PC-3 (cell line): ENCODE results near the gene FAM53C. TPM values are rescaled to one million over a fixed set of nuclear protein-coding genes. Genes with fewer than 3 reads are reported as not detected.

Source experiments
- ATAC-seq: fragments of 200-7000 bp; cut with Tn5 transposase; 2 replicates; pipeline ENCODE4 v1.9.1; 2020; ENCODE audit warnings: mild to moderate bottlenecking, moderate library complexity
- BruUV-seq: library from RNA; stranded (reverse); fragments of 400-500 nt; replicated peaks from 2 replicates; lab custom pipeline; 2021; lab: Mats Ljungman, UMichigan
- CTCF ChIA-PET: fragments of 300-600 bp; sonication (Branson Sonifier 250); formaldehyde crosslinking; loops from one replicate; lab custom pipeline; 2022; ENCODE audit warnings: antibody characterized with exemption; lab: Charles Lee
- POLR2A ChIA-PET: fragments of 300-600 bp; sonication (Branson Sonifier 250); formaldehyde crosslinking; loops from one replicate; lab custom pipeline; 2022; ENCODE audit warnings: antibody characterized with exemption; ENCODE audit not compliant: unreplicated experiment; lab: Charles Lee
- DNase-seq: peaks from one replicate; pipeline ENCODE4 v3.0.0-alpha.2; 2015
- H2AFZ ChIP-seq: fragments of 300-600 bp; sonication (generic); 2 replicates; pipeline ENCODE4 v1.6.0; 2016; ENCODE audit warnings: antibody characterized with exemption, low read length
- H3F3A ChIP-seq: fragments of 300-600 bp; sonication (generic); one replicate; pipeline ENCODE4 v1.6.0; 2017; ENCODE audit warnings: antibody characterized with exemption, low read length, control low read depth, mild to moderate bottlenecking; ENCODE audit not compliant: unreplicated experiment
- H3K27ac ChIP-seq: fragments of 300-600 bp; sonication (generic); 2 replicates; pipeline ENCODE4 v1.5.1; 2016; ENCODE audit warnings: mild to moderate bottlenecking, low read length
- H3K27me3 ChIP-seq: fragments of 300-600 bp; sonication (generic); 2 replicates; pipeline ENCODE4 v1.6.1; 2016; ENCODE audit warnings: low read length, mixed read lengths
- H3K36me3 ChIP-seq: fragments of 300-600 bp; sonication (generic); 2 replicates; pipeline ENCODE4 v1.6.1; 2016; ENCODE audit warnings: low read depth, mixed run types, low read length, mixed read lengths
- H3K4me1 ChIP-seq: fragments of 300-600 bp; sonication (generic); 2 replicates; pipeline ENCODE4 v1.5.1; 2016; ENCODE audit warnings: low read length; ENCODE audit not compliant: insufficient read depth
- H3K4me2 ChIP-seq: fragments of 300-600 bp; sonication (generic); 2 replicates; pipeline ENCODE4 v1.6.0; 2016; ENCODE audit warnings: low read length
- H3K4me3 ChIP-seq: fragments of 300-600 bp; sonication (generic); 2 replicates; pipeline ENCODE4 v1.5.1; 2016; ENCODE audit warnings: mild to moderate bottlenecking, low read length, mixed read lengths
- H3K79me2 ChIP-seq: fragments of 300-600 bp; sonication (generic); 2 replicates; pipeline ENCODE4 v1.6.1; 2017; ENCODE audit warnings: low read length, mixed read lengths
- H3K9ac ChIP-seq: fragments of 300-600 bp; sonication (generic); 2 replicates; pipeline ENCODE4 v1.6.0; 2016; ENCODE audit warnings: mild to moderate bottlenecking, low read length
- H3K9me2 ChIP-seq: fragments of 300-600 bp; sonication (generic); replicated peaks from 2 replicates; pipeline ENCODE4 v1.6.1; 2016; ENCODE audit warnings: mixed run types, low read length, mixed read lengths
- H3K9me3 ChIP-seq: fragments of 300-600 bp; sonication (generic); 2 replicates; pipeline ENCODE4 v1.6.1; 2016; ENCODE audit warnings: low read length, mixed read lengths
- H4K20me1 ChIP-seq: fragments of 300-600 bp; sonication (generic); 2 replicates; pipeline ENCODE4 v1.6.1; 2016; ENCODE audit warnings: low read length, mixed read lengths
- EZH2 ChIP-seq: fragments of 300-600 bp; sonication (generic); IDR thresholded peaks from one replicate; pipeline ENCODE4 v1.6.1; 2017; ENCODE audit warnings: antibody characterized with exemption, mild to moderate bottlenecking, low read length; ENCODE audit not compliant: unreplicated experiment
- EZH2phosphoT487 ChIP-seq: fragments of 300-600 bp; sonication (generic); IDR thresholded peaks from 2 replicates; pipeline ENCODE4 v1.6.1; 2018; ENCODE audit warnings: mild to moderate bottlenecking, antibody characterized with exemption, low read length, borderline replicate concordance
- intact Hi-C: fragments of 100-400 bp; cut with micrococcal nuclease; formaldehyde crosslinking; loops from 2 replicates; pipeline ENCODE4 v1.9.0; 2023
- total RNA-seq: library from RNA; depleted of rRNA; stranded (reverse); fragments of >200 nt; gene quantifications from 2 replicates; pipeline ENCODE4 v1.2.3, GENCODE V29; 2014
- TF ChIP-seq, protein P1 (sequence below): fragments of 300-600 bp; sonication (generic); conservative IDR thresholded peaks from 2 replicates; pipeline ENCODE4 v1.5.1; 2017; ENCODE audit warnings: antibody characterized with exemption, low read depth, mild to moderate bottlenecking, low read length

FAM53C gene
- total RNA-seq, 1 experiment from 2014 or later, result 26.6 TPM

DNA sequence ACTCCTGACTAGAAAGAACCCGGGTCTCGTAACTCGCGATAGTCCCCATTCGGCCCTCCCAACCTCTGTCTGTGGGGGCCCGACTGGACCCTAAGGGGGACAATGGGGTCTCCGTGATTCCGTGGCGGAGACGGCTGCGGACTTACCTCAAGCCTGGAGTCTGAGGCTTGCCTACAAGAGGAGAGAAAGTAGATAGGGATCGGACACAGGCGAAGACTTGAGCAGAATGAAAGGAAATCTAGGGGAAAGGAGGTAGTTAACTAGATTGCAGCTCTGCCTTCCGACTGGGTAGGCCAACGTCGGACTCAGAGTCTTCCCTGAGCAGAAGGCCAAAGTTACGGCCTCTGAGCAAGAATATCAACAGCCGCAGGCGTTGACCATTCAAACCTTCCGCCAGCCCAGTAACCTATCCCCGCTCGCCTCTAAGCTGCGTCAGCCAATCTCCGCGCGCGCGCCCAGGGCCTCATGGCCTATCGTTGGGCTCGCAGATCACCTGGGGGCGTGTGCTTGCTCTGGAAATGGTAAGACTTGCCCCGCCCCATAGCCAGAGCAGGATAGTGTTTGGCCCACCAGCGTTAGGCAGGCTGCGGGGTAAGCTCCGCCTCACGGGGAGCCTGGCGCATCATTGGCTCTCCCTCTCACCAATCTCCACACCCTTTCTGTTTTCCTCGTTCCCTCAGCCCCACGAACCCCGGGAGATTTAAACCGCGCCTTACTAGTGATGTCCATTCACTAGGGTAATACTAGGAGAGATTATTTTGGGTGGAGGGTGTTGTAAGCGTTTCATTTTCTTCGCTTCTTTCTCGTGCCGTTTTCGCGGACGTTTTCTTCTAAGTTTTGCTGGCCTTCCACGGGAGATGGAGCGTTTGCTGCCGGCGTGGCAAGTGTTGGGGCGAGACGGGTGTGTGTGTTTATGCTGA lies 6.4 kb upstream of the FAM53C start, which contains the start of gene CDC25C:
Gene CDC25C (minus strand): TSS at position 356 of the 920 bp plus-strand sequence. CDS start 624 bp downstream, outside the sequence.
- no peaks in the 10 kb centered on the region for H3K9me2 ChIP-seq
- peak within 1 kb of the TSS; percentile 98 for H2AFZ ChIP-seq
- H4K20me1 ChIP-seq, result no peaks in the 10 kb centered on the region
- TF ChIP-seq, protein P1, sequence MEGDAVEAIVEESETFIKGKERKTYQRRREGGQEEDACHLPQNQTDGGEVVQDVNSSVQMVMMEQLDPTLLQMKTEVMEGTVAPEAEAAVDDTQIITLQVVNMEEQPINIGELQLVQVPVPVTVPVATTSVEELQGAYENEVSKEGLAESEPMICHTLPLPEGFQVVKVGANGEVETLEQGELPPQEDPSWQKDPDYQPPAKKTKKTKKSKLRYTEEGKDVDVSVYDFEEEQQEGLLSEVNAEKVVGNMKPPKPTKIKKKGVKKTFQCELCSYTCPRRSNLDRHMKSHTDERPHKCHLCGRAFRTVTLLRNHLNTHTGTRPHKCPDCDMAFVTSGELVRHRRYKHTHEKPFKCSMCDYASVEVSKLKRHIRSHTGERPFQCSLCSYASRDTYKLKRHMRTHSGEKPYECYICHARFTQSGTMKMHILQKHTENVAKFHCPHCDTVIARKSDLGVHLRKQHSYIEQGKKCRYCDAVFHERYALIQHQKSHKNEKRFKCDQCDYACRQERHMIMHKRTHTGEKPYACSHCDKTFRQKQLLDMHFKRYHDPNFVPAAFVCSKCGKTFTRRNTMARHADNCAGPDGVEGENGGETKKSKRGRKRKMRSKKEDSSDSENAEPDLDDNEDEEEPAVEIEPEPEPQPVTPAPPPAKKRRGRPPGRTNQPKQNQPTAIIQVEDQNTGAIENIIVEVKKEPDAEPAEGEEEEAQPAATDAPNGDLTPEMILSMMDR, result no peak
- TF ChIP-seq EZH2, result no peak
- TF ChIP-seq EZH2phosphoT487, result no peak
- peak within 1 kb of the TSS; percentile 95 for H3K4me2 ChIP-seq
- H3K4me1 ChIP-seq, result peaks cover 9% of the 10 kb centered on the region; the same call in 1 of the 2 replicates
- DNase-seq (peak; percentile 97), ATAC-seq (peak; percentile 99)
- ChIA-PET POLR2A (interaction anchor here (0.5 kb wide), 1 partner anchor 291 kb away, joined by 3 read pairs; no protein-coding TSS in a partner anchor), CTCF (interaction anchor here (0.8 to 1.4 kb wide), 3 partner anchors 18 to 49 kb away, joined by 3 to 10 read pairs (median 4); partner anchors contain the start of gene KDM3B)
- peaks cover 15% of the 10 kb centered on the region for H3K79me2 ChIP-seq
- no peaks in the 10 kb centered on the region for H3K36me3 ChIP-seq
- BruUV-seq, result no TSS peak
- H3K27me3 ChIP-seq, result no peaks in the 10 kb centered on the region
- peak within 1 kb of the TSS; percentile 77 for H3K9ac ChIP-seq
- H3K27ac ChIP-seq, result peak within 1 kb of the TSS; percentile 57
- peak within 1 kb of the TSS; percentile 89 for H3K4me3 ChIP-seq
- H3K9me3 ChIP-seq, result no peaks in the 10 kb centered on the region
- no peaks in the 10 kb centered on the region for H3F3A ChIP-seq
- intact Hi-C loops, result no loop called here

DNA sequence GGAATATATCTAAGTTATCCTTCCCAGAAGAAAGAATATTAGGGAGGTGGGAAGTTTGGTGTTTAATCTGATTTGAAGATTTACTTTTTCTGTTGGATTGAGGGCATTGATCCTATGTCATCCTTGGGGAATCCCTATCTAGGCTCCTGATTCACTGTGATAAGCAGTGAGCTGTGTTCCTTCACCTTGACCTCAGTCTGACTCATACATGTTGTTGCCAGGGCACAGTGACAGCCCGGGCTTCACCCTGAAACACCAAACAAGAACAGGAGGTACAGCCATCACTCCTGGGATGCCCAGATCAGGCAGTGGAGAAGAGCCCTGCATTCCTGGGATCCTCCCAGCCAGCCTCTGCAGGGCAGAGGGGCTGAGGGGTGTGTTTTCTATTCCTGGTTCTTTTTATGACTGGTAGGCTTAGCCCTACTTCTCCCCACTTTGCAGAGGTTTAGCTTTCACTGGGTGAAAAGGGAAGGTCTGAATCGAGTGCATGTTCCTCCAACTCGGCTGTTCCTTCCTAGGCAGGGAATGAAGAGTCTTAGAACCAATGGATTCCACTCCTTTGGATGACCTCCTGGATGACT lies 3.1 kb upstream of the FAM53C start:
- Histone ChIP-seq H3K4me3 (no peak overlapping the region), H3K4me1 (peaks cover 18% of the 10 kb centered on the region; the same call in 1 of the 2 replicates), H2AFZ (no peak overlapping the region), H3F3A (no peaks in the 10 kb centered on the region), H3K27me3 (no peaks in the 10 kb centered on the region), H3K27ac (no peak overlapping the region), H3K79me2 (peaks cover 28% of the 10 kb centered on the region), H4K20me1 (0 out of 2 replicates have a peak, but pooled peaks cover 4% of the 10 kb centered on the region), H3K4me2 (no peak overlapping the region), H3K9ac (no peak overlapping the region), H3K9me3 (no peaks in the 10 kb centered on the region), H3K36me3 (no peaks in the 10 kb centered on the region), H3K9me2 (no peaks in the 10 kb centered on the region)
- CTCF ChIA-PET, result no interaction called here
- POLR2A ChIA-PET, result no interaction called here
- intact Hi-C loops, result no loop called here
- DNase-seq (no peak), ATAC-seq (no peak)
- no TSS peak for BruUV-seq
- TF ChIP-seq EZH2, result no peak
- TF ChIP-seq, protein P1, result no peak
- no peak for TF ChIP-seq EZH2phosphoT487
